Fibroblast of skin of scalp (primary cell): ENCODE data around the gene FBN1.

Experiments used
- DNase-seq: peaks from one replicate; pipeline ENCODE4 v3.0.0-alpha.2; 2013

Gene FBN1

DNA sequence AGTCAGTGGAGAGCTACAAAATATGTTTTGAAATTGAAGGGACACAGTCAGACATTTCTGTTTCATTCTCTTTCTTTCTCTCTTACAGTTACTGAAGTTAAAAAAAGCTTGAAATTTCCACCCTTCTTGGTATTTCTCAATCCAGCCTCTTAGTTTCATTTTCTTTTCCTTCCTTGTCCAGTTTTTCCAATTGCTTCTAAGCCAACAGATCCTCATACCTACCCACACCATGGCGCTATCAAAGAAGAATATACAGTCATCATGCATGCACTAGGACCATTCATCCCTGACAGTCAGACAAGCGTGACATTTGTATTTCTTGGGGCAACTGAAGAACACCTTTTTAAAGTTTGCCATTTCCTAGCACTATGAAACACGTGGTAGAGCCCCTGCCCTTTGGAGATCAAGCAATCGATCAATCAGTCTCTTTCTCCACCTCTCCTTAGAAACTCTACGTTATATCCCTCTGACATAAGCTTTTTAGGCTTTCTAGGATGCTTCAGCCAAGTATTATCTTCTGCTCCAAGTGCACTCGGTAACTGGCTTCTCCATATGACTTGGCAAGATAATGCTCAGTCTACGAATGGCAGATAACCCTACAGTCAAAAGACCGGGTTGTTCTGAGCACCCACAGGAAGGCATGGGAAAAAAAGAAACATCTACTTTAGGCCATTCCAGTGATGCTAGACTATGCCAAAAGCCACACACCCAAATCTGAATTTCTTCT lies 65.4 kb downstream of the FBN1 start:
- no peak for DNase-seq

DNA sequence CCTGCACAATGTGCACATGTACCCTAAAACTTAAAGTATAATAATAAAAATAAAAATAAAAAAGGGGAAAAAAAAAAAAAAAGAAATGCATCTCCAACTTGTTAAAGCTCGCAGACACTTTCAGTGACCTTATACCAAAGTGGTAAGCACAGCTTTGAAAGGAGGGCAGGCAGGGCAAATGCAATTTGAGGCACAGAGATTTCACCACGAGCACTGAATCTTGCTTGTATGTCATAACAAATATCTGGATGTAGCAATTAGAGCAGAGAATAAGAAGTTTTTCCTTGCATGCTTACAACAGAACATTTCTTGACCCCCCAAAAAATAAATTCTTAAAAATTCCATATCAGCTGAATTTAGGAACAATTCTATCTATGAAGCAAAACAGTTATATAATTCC lies 66.5 kb downstream of the FBN1 start:
- DNase-seq: no peak

- peak; percentile 70 for DNase-seq
Observed at GRCh38 chr15:48577469-48577868, 68.0 kb downstream of the FBN1 start.

DNA sequence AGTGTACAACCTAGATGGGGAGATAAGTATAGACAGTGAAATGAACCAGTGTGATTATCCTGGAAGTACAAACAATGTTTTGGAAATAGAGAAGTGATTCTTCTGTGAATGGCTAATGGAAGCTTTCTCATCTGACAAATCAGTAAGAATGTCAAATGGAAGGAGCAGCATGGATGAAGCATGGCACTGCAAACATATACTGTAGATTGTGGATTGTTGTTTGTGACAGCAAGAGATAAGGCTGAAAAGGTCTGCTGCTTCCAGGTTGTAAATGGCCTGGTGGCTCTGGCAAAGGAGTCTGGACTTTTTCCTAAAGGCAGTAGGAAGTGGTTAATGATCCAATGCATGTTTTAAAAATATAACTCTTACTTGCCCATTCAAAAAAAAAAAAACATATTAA lies 71.3 kb downstream of the FBN1 start:
- no peak for DNase-seq

GRCh38 chr15:48573780-48574179 lies 71.7 kb downstream of the FBN1 start:
- no peak for DNase-seq

- DNase-seq: no peak
Observed at GRCh38 chr15:48572823-48573222, 72.7 kb downstream of the FBN1 start.

DNA sequence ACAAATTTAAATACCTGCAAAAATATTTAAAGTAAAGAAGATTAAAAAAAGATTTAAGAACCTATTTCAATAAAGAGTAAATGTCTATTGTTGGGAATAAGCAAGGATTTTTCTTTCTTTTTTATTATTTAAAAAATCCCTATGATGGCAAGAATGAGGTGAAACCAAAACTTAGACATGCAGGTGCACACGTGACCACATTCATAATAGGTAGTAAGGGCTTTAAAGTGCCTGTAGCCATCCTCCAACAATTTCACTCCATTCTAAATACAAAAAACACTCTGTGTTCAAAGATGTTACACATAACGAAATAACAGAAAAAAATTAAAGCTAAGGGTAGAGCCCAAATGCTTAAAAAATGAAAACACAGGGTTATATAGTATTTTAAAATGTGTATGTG lies 74.0 kb downstream of the FBN1 start:
- DNase-seq: no peak

DNA sequence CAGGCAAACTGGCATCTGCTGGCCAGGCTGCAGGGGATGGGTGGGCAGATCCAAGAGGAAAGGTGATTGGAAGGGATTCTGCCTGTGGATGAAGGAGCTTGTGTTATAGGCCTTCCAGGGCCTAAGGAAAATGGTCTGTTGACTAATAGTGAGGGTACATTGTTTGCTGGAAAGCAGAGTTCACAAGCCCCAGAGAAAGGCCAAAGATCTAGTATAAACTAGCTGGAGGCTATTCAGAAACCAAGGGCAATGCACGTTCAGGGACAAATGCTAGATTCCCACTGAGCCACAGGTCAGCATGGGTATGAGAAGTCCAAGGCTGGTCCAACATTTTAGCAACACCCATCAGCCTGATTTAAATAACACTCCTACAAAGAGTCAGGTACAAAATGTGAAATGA lies 74.7 kb downstream of the FBN1 start:
- no peak for DNase-seq

GRCh38 chr15:48569591-48570302 lies 75.8 kb downstream of the FBN1 start:
- DNase-seq: no peak

DNA sequence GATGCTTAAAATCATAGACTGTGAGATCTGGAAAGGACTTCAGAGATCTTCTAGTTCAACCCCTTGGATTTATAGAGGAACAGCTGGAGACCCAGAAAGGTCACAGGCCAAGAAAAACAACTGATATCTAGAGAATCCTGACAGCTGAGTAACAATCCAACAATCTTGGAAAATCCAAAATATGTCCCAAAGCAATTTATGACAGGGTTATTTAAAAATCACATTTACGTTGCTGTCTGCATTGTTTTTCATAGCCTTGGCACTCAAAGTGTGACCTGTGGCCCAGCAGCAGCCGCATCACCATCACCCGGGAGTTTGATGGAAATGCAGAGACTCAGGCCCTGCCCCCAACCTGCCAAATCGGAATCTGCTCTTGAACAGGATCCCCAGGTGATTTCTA lies 78.8 kb downstream of the FBN1 start:
- DNase-seq: peak; percentile 89

DNA sequence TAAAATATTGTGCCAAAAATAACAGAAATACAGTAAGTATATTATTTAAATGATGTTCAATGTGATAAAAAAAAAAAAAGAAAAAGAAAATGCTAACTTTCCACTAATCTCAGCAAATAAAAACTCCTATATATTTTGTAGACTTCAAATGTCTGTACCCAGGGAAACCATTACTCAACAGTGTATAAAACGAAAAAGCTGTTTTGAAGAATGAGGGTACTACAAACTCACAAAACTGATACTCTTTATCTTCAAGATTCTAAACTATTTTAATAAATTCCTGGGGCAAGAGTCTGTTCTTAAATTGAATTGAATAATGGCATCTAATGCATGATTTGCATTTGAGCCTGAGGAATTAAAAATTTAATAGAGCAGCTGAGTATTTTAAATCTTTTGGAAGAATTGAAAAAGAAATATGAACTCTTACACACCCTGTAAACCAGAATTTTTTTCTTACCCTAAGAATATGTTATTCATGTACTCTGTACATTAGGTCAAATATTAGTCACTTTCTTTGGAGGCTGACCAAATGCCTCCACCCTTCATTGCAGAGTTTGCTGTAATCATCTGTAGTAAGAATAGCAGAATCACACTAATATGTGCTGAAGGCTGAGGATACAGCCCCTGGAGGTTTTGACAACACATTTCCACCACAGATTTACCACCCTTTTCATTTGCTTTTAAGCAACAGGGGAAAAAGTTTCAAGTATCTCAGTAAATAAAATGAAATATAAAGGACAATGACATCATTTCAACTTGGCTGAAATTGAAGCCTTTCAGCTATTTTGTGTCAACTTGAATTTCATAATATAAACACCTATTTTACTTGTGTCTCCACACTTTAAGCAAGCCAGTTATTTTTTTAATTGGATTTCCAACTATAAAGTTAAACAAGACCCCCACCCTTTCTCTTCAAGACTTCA lies 79.7 kb downstream of the FBN1 start:
- peak; percentile 97 for DNase-seq

DNA sequence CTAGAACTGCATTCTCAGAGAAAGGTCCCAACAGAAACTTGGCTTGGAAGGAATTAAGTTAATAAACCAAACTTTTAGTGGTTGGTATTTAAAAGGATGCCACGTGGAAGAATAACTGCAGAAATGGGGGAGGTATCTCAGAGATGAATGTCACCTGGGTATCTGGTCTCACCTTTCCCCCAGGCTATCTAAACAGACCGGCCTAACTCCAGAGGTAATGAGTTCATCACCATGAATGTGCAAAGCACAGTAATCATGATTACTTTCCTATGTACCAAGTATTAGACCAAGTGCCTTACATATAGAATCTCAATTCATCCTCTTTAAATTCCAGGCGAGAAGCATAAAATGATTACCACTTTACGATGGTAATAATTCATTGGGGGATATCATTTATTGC lies 80.8 kb downstream of the FBN1 start:
- no peak for DNase-seq

DNA sequence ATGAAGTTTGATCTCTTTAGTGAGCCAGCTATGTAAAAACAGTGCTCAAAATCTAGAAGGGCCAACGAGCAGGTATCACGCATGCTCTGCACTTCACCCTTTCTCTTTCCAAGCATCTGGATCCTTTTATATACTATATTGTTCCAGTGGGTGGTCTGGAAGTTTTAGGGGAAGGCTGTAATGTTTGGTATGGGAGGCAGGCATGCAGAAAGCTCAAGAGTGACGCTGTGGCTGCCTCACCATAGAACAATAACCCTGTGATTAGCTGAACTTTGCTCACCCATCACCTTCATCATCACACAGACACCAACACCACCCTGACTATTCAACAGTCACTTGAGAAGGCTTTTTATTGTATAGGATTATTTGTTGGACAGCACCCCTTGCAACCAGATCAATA lies 81.6 kb downstream of the FBN1 start:
- peak; percentile 89 for DNase-seq

- DNase-seq: no peak
Observed at GRCh38 chr15:48560321-48561051, 85.0 kb downstream of the FBN1 start.

DNA sequence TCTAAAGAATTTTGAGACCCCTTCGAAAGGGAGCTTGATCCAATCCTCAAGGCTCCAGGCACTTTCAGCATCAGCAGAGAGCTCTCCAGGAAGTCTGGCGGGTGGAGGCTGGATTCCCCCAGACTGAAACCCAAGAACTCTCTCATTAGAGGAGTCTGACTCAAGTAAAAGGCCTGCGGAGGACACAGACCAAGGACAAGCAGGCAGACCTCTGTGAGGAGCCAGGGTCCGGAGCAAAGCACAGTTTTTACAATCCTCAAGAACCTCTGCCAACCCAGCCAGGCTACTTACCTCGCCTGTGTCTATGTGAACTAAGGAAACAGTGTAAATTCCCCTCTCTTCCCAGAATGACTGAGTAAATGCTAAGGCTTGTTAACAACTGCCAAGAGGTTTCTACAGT lies 86.2 kb downstream of the FBN1 start:
- DNase-seq: peak; percentile 91

DNA sequence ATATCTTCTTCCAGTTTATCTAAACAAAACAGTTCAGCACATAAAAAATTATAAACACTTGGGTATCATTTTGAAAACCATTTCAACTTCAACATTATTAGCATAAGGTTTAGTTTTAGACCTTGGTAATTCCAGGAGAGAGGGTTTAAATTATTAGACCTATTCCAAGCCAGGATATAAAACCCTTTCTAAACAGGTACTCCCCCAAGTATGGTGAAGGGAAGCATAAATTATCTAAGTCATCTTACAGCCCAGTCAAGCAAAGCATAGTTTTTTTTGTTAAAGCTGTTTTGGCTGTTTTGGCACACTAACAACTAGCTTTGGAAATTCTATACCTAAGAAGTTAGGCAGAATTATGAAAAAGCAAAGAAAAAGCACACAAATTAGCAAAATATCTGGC lies 87.3 kb downstream of the FBN1 start:
- DNase-seq: no peak

- DNase-seq: no peak
Observed at GRCh38 chr15:48557335-48557734, 88.2 kb downstream of the FBN1 start.

GRCh38 chr15:48556159-48556897 lies 89.2 kb downstream of the FBN1 start:
- DNase-seq: peak; percentile 56

DNA sequence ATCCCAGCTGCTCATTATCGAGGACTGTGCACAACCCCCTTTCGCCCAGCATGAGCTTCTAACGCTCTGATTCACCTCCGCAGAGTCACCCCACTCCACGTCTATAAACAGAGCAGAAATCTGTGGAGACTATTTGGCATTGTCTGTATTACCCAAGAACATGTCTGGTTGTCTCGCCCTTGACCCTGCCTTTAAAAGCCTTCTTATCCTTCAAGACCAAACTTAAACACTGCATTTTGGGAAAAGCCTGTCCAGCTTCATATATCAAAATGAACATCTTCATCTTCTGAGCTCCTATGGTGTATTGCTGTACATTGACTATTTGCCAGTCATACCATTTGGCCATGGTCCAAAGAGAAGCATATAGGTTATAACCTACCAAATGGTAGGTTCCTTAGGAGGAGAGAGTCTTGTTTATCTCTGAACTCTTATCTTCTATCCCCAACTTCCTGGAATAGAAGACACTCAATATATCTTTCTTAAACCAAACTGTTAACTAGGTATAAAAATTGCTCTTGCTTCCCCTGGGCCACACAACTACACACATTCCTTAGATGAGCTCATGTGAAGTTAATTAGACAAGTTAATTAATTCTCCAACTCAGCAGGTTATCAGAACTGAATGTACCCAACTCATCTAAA lies 90.1 kb downstream of the FBN1 start:
- peak; percentile 88 for DNase-seq

GRCh38 chr15:48554112-48554511 lies 91.4 kb downstream of the FBN1 start:
- DNase-seq: no peak

DNA sequence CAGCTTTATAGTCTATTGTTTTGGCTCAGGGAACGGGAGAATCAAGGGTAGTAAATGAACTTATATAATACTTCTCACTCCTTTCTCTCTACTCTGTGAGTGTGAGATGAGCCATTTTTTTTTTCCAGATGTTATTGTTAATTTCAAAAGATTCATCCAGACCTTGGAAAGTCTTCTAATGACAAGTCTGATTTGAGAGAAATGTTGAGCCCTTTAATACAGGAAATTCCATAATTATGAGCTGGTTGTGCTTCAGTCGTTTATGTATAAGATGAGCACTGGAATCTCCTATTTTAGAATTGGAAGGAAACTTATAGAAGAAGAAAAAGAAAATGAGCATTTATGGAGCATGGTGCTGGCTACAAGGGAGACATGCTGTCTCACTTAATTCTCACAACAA lies 92.0 kb downstream of the FBN1 start:
- peak; percentile 82 for DNase-seq
